ENCODE data around the gene GPD2. TPM values are rescaled to one million over a fixed set of nuclear protein-coding genes. Genes with fewer than 3 reads are reported as not detected.

GPD2 gene
- total and polyA plus RNA-seq, 4 donors = 30.6 to 92.4 (median 50.3) TPM

GRCh38 chr2:156401861-156402260, 34.3 kb upstream of the GPD2 start:
- H3K36me3 ChIP-seq (ENCODE audit: control insufficient read depth, insufficient read depth, low read length) = no peaks in the 10 kb centered on the region
- no peaks in the 10 kb centered on the region for H3K9me3 ChIP-seq (ENCODE audit: control insufficient read depth, insufficient read depth, low read length)
- no peaks in the 10 kb centered on the region for H3K27me3 ChIP-seq (ENCODE audit: control insufficient read depth, insufficient read depth, low read length)
- H3K27ac ChIP-seq (ENCODE audit: low read depth, low read length) = no peak overlapping the region
- peaks cover 4% of the 10 kb centered on the region for H3K4me1 ChIP-seq (ENCODE audit: control insufficient read depth, insufficient read depth, low read length)
- no CpG with 5 or more reads among the region's 5 CpGs for WGBS (ENCODE audit: insufficient coverage)
- no peak overlapping the region for H3K4me3 ChIP-seq (ENCODE audit: low read depth, low read length)
- no peak for DNase-seq (ENCODE audit: low read depth in 4 of 6, low spot score in 6 of 6)

GRCh38 chr2:156405586-156405985, 30.6 kb upstream of the GPD2 start:
- Histone ChIP-seq H3K4me1 (ENCODE audit: control insufficient read depth, insufficient read depth, low read length) (no peaks in the 10 kb centered on the region), H3K27me3 (ENCODE audit: control insufficient read depth, insufficient read depth, low read length) (no peaks in the 10 kb centered on the region), H3K9me3 (ENCODE audit: control insufficient read depth, insufficient read depth, low read length) (no peaks in the 10 kb centered on the region), H3K4me3 (ENCODE audit: low read depth, low read length) (no peak overlapping the region), H3K27ac (ENCODE audit: low read depth, low read length) (no peak overlapping the region), H3K36me3 (ENCODE audit: control insufficient read depth, insufficient read depth, low read length) (no peaks in the 10 kb centered on the region)
- WGBS (ENCODE audit: insufficient coverage) = no CpG with 5 or more reads among the region's 3 CpGs
- DNase-seq (ENCODE audit: low read depth in 4 of 6, low spot score in 6 of 6) = no peak

GRCh38 chr2:156411835-156412234, 24.3 kb upstream of the GPD2 start:
- Histone ChIP-seq H3K36me3 (ENCODE audit: control insufficient read depth, insufficient read depth, low read length) (no peaks in the 10 kb centered on the region), H3K4me1 (ENCODE audit: control insufficient read depth, insufficient read depth, low read length) (no peaks in the 10 kb centered on the region), H3K27me3 (ENCODE audit: control insufficient read depth, insufficient read depth, low read length) (no peaks in the 10 kb centered on the region), H3K27ac (ENCODE audit: low read depth, low read length) (no peak overlapping the region), H3K4me3 (ENCODE audit: low read depth, low read length) (no peak overlapping the region), H3K9me3 (ENCODE audit: control insufficient read depth, insufficient read depth, low read length) (no peaks in the 10 kb centered on the region)
- DNase-seq (ENCODE audit: low read depth in 4 of 6, low spot score in 6 of 6) = no peak
- no CpG with 5 or more reads among the region's 4 CpGs for WGBS (ENCODE audit: insufficient coverage)

- Histone ChIP-seq H3K36me3 (ENCODE audit: control insufficient read depth, insufficient read depth, low read length) (no peaks in the 10 kb centered on the region), H3K27me3 (ENCODE audit: control insufficient read depth, insufficient read depth, low read length) (no peaks in the 10 kb centered on the region), H3K4me1 (ENCODE audit: control insufficient read depth, insufficient read depth, low read length) (no peaks in the 10 kb centered on the region), H3K4me3 (ENCODE audit: low read depth, low read length) (no peak overlapping the region), H3K9me3 (ENCODE audit: control insufficient read depth, insufficient read depth, low read length) (no peaks in the 10 kb centered on the region), H3K27ac (ENCODE audit: low read depth, low read length) (no peak overlapping the region)
- DNase-seq (ENCODE audit: low read depth in 4 of 6, low spot score in 6 of 6) = no peak
- no CpG with 5 or more reads among the region's 1 CpG for WGBS (ENCODE audit: insufficient coverage)
These were observed 14.3 kb upstream of the GPD2 start for GRCh38 chr2:156421851-156422250.

GRCh38 chr2:156423674-156424282, 12.4 kb upstream of the GPD2 start:
- no CpG with 5 or more reads among the region's 8 CpGs for WGBS (ENCODE audit: insufficient coverage)
- Histone ChIP-seq H3K36me3 (ENCODE audit: control insufficient read depth, insufficient read depth, low read length) (no peaks in the 10 kb centered on the region), H3K9me3 (ENCODE audit: control insufficient read depth, insufficient read depth, low read length) (no peaks in the 10 kb centered on the region), H3K27me3 (ENCODE audit: control insufficient read depth, insufficient read depth, low read length) (no peaks in the 10 kb centered on the region), H3K27ac (ENCODE audit: low read depth, low read length) (no peak overlapping the region), H3K4me1 (ENCODE audit: control insufficient read depth, insufficient read depth, low read length) (no peaks in the 10 kb centered on the region), H3K4me3 (ENCODE audit: low read depth, low read length) (no peak overlapping the region)
- DNase-seq (ENCODE audit: low read depth in 4 of 6, low spot score in 6 of 6) = no peak

- Histone ChIP-seq H3K27ac (ENCODE audit: low read depth, low read length) (no peak overlapping the region), H3K9me3 (ENCODE audit: control insufficient read depth, insufficient read depth, low read length) (no peaks in the 10 kb centered on the region), H3K4me1 (ENCODE audit: control insufficient read depth, insufficient read depth, low read length) (no peaks in the 10 kb centered on the region), H3K36me3 (ENCODE audit: control insufficient read depth, insufficient read depth, low read length) (no peaks in the 10 kb centered on the region), H3K27me3 (ENCODE audit: control insufficient read depth, insufficient read depth, low read length) (no peaks in the 10 kb centered on the region), H3K4me3 (ENCODE audit: low read depth, low read length) (no peak overlapping the region)
- no peak for DNase-seq (ENCODE audit: low read depth in 4 of 6, low spot score in 6 of 6)
- no CpG with 5 or more reads among the region's 1 CpG for WGBS (ENCODE audit: insufficient coverage)
These were observed 9.1 kb upstream of the GPD2 start for GRCh38 chr2:156427074-156427473.

- Histone ChIP-seq H3K4me3 (ENCODE audit: low read depth, low read length) (no peak overlapping the region), H3K27ac (ENCODE audit: low read depth, low read length) (no peak overlapping the region), H3K4me1 (ENCODE audit: control insufficient read depth, insufficient read depth, low read length) (no peaks in the 10 kb centered on the region), H3K36me3 (ENCODE audit: control insufficient read depth, insufficient read depth, low read length) (no peaks in the 10 kb centered on the region), H3K9me3 (ENCODE audit: control insufficient read depth, insufficient read depth, low read length) (no peaks in the 10 kb centered on the region), H3K27me3 (ENCODE audit: control insufficient read depth, insufficient read depth, low read length) (no peaks in the 10 kb centered on the region)
- DNase-seq (ENCODE audit: low read depth in 4 of 6, low spot score in 6 of 6) = no peak
These were observed 7.0 kb upstream of the GPD2 start for GRCh38 chr2:156429211-156429610.

- no peaks in the 10 kb centered on the region for H3K36me3 ChIP-seq (ENCODE audit: control insufficient read depth, insufficient read depth, low read length)
- H3K4me3 ChIP-seq (ENCODE audit: low read depth, low read length) = no peak overlapping the region
- H3K4me1 ChIP-seq (ENCODE audit: control insufficient read depth, insufficient read depth, low read length) = peaks cover 3% of the 10 kb centered on the region
- no peak overlapping the region for H3K27ac ChIP-seq (ENCODE audit: low read depth, low read length)
- no CpG with 5 or more reads among the region's 2 CpGs for WGBS (ENCODE audit: insufficient coverage)
- H3K9me3 ChIP-seq (ENCODE audit: control insufficient read depth, insufficient read depth, low read length) = no peaks in the 10 kb centered on the region
- no peak for DNase-seq (ENCODE audit: low read depth in 4 of 6, low spot score in 6 of 6)
- no peaks in the 10 kb centered on the region for H3K27me3 ChIP-seq (ENCODE audit: control insufficient read depth, insufficient read depth, low read length)
These were observed 5.8 kb upstream of the GPD2 start for GRCh38 chr2:156430236-156430979.

GRCh38 chr2:156430980-156431358, 5.2 kb upstream of the GPD2 start:
- WGBS (ENCODE audit: insufficient coverage) = no CpG with 5 or more reads among the region's 1 CpG
- H3K27me3 ChIP-seq (ENCODE audit: control insufficient read depth, insufficient read depth, low read length) = no peaks in the 10 kb centered on the region
- H3K9me3 ChIP-seq (ENCODE audit: control insufficient read depth, insufficient read depth, low read length) = no peaks in the 10 kb centered on the region
- no peak for DNase-seq (ENCODE audit: low read depth in 4 of 6, low spot score in 6 of 6)
- no peaks in the 10 kb centered on the region for H3K36me3 ChIP-seq (ENCODE audit: control insufficient read depth, insufficient read depth, low read length)
- no peak overlapping the region for H3K27ac ChIP-seq (ENCODE audit: low read depth, low read length)
- H3K4me1 ChIP-seq (ENCODE audit: control insufficient read depth, insufficient read depth, low read length) = peaks cover 6% of the 10 kb centered on the region
- no peak overlapping the region for H3K4me3 ChIP-seq (ENCODE audit: low read depth, low read length)
